ENCODE measurements around the gene PLA2G4A. TPM values are rescaled to one million over a fixed set of nuclear protein-coding genes. Genes with fewer than 3 reads are reported as not detected.
A peak's percentile ranks its signal among the peaks of the same experiment; 100 is the strongest.

The PLA2G4A gene
- total and polyA plus RNA-seq, 5 donors from 2014 or later: not detected

GRCh38 chr1:186834399-186834958, 5.7 kb downstream of the PLA2G4A start:
- DNase-seq (no peak), ATAC-seq (ENCODE audit: low read depth in 2 of 2) (no peak)
- Mint-ChIP-seq H3K36me3 (no peaks in the 10 kb centered on the region), H3K27ac (no peak overlapping the region), H3K4me3 (no peak overlapping the region), H3K9me3 (peaks cover 0 to 4% (median 1%) of the 10 kb centered on the region in 7 donors), H3K4me1 (peaks cover 0 to 7% (median 3%) of the 10 kb centered on the region in 4 donors), H3K27me3 (peaks cover 16% of the 10 kb centered on the region)
- no peak overlapping the region for H3K27ac ChIP-seq (ENCODE audit: insufficient read depth, low read length, poor library complexity, severe bottlenecking)
- H3K4me1 ChIP-seq (ENCODE audit: control insufficient read depth, insufficient read depth, low read length, poor library complexity, severe bottlenecking): no peaks in the 10 kb centered on the region
- H3K4me3 ChIP-seq (ENCODE audit: low read depth, low read length): no peak overlapping the region
- no peaks in the 10 kb centered on the region for H3K9me3 ChIP-seq (ENCODE audit: control insufficient read depth in 2 of 2, low read length in 2 of 2)
- no peaks in the 10 kb centered on the region for H3K27me3 ChIP-seq (ENCODE audit: control insufficient read depth, insufficient read depth, low read length)
- H3K36me3 ChIP-seq (ENCODE audit: control insufficient read depth, insufficient read depth, low read length): no peaks in the 10 kb centered on the region

DNA sequence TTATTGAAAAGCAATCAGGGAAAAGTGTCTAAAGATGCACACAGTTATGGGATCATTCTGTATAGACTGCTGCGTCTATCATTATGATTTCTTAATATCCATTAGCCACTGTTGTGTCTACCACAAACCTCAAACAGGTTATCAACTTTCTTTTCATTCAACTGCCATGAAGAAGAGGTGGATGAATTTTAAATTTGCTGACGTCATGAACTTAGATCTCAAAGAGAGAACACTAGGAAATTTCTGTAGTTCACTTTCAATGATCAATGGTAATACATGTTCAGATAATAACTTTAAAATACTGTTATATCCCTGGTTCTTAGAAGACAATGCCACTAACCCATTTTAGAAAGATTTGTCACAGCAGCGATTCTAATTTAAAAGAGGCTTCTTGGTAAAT, 6.7 kb downstream of the PLA2G4A start:
- Histone ChIP-seq H3K27ac (ENCODE audit: insufficient read depth, low read length, poor library complexity, severe bottlenecking) (no peak overlapping the region), H3K4me1 (ENCODE audit: control insufficient read depth, insufficient read depth, low read length, poor library complexity, severe bottlenecking) (no peaks in the 10 kb centered on the region), H3K9me3 (ENCODE audit: control insufficient read depth in 2 of 2, low read length in 2 of 2) (no peaks in the 10 kb centered on the region), H3K36me3 (ENCODE audit: control insufficient read depth, insufficient read depth, low read length) (no peaks in the 10 kb centered on the region), H3K4me3 (ENCODE audit: low read depth, low read length) (no peak overlapping the region), H3K27me3 (ENCODE audit: control insufficient read depth, insufficient read depth, low read length) (no peaks in the 10 kb centered on the region)
- Mint-ChIP-seq H3K27me3 (peaks cover 9% of the 10 kb centered on the region), H3K27ac (no peak overlapping the region), H3K36me3 (no peaks in the 10 kb centered on the region), H3K4me3 (no peak overlapping the region), H3K9me3 (peaks cover 0 to 4% (median 1%) of the 10 kb centered on the region in 7 donors), H3K4me1 (peaks cover 0 to 5% (median 0%) of the 10 kb centered on the region in 4 donors)
- ATAC-seq (ENCODE audit: low read depth in 2 of 2) (no peak), DNase-seq (no peak)

DNA sequence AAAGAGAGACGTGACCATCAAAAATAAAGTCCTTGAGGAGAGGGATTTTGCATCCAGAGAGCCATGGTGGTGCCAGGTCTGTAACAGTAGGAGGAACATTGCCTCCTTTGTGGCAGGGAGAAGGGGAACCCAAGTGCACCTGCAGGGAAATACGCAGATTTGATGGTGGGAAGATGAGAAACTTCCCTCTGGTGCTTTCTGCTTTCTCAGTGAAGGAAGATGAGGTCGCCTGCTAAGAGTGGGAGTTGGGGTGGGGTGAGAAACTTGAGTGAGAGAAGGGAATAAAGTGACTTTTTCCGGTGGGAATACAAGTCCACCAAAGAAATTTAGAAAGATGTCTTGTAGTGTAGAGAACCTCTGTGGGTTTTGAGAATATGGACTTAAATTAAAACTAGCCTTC, 9.1 kb downstream of the PLA2G4A start:
- H3K9me3 ChIP-seq (ENCODE audit: control insufficient read depth in 2 of 2, low read length in 2 of 2): no peaks in the 10 kb centered on the region
- Mint-ChIP-seq H3K36me3 (no peaks in the 10 kb centered on the region), H3K27ac (peak overlapping the region in 1 of 3 donors; percentile 11), H3K27me3 (peaks cover 4% of the 10 kb centered on the region), H3K4me1 (peaks cover 0 to 5% (median 0%) of the 10 kb centered on the region in 4 donors), H3K9me3 (peaks cover 0 to 4% (median 0%) of the 10 kb centered on the region in 7 donors), H3K4me3 (no peak overlapping the region)
- H3K27ac ChIP-seq (ENCODE audit: insufficient read depth, low read length, poor library complexity, severe bottlenecking): no peak overlapping the region
- no peaks in the 10 kb centered on the region for H3K27me3 ChIP-seq (ENCODE audit: control insufficient read depth, insufficient read depth, low read length)
- H3K4me3 ChIP-seq (ENCODE audit: low read depth, low read length): no peak overlapping the region
- DNase-seq (no peak), ATAC-seq (ENCODE audit: low read depth in 2 of 2) (no peak)
- H3K36me3 ChIP-seq (ENCODE audit: control insufficient read depth, insufficient read depth, low read length): no peaks in the 10 kb centered on the region
- no peaks in the 10 kb centered on the region for H3K4me1 ChIP-seq (ENCODE audit: control insufficient read depth, insufficient read depth, low read length, poor library complexity, severe bottlenecking)

GRCh38 chr1:186838380-186839040, 9.8 kb downstream of the PLA2G4A start:
- Histone ChIP-seq H3K27ac (ENCODE audit: insufficient read depth, low read length, poor library complexity, severe bottlenecking) (no peak overlapping the region), H3K27me3 (ENCODE audit: control insufficient read depth, insufficient read depth, low read length) (no peaks in the 10 kb centered on the region), H3K9me3 (ENCODE audit: control insufficient read depth in 2 of 2, low read length in 2 of 2) (no peaks in the 10 kb centered on the region), H3K4me1 (ENCODE audit: control insufficient read depth, insufficient read depth, low read length, poor library complexity, severe bottlenecking) (no peaks in the 10 kb centered on the region), H3K36me3 (ENCODE audit: control insufficient read depth, insufficient read depth, low read length) (no peaks in the 10 kb centered on the region), H3K4me3 (ENCODE audit: low read depth, low read length) (no peak overlapping the region)
- DNase-seq: no peak
- Mint-ChIP-seq H3K4me3 (no peak overlapping the region), H3K9me3 (peaks cover 0 to 4% (median 0%) of the 10 kb centered on the region in 7 donors), H3K4me1 (peaks cover 0 to 5% (median 0%) of the 10 kb centered on the region in 4 donors), H3K27ac (no peak overlapping the region), H3K36me3 (no peaks in the 10 kb centered on the region), H3K27me3 (peaks cover 4% of the 10 kb centered on the region)
- ATAC-seq (ENCODE audit: low read depth in 2 of 2): no peak

- ATAC-seq (ENCODE audit: low read depth in 2 of 2) (no peak), DNase-seq (no peak)
- Histone ChIP-seq H3K9me3 (ENCODE audit: control insufficient read depth in 2 of 2, low read length in 2 of 2) (no peaks in the 10 kb centered on the region), H3K4me1 (ENCODE audit: control insufficient read depth, insufficient read depth, low read length, poor library complexity, severe bottlenecking) (no peaks in the 10 kb centered on the region), H3K27me3 (ENCODE audit: control insufficient read depth, insufficient read depth, low read length) (no peaks in the 10 kb centered on the region), H3K36me3 (ENCODE audit: control insufficient read depth, insufficient read depth, low read length) (no peaks in the 10 kb centered on the region), H3K4me3 (ENCODE audit: low read depth, low read length) (no peak overlapping the region), H3K27ac (ENCODE audit: insufficient read depth, low read length, poor library complexity, severe bottlenecking) (no peak overlapping the region)
- Mint-ChIP-seq H3K36me3 (no peaks in the 10 kb centered on the region), H3K27ac (no peak overlapping the region), H3K27me3 (peaks cover 4% of the 10 kb centered on the region), H3K4me3 (no peak overlapping the region), H3K9me3 (peaks cover 0 to 4% (median 0%) of the 10 kb centered on the region in 7 donors), H3K4me1 (peaks cover 0 to 5% (median 0%) of the 10 kb centered on the region in 4 donors)
These were observed 10.3 kb downstream of the PLA2G4A start for GRCh38 chr1:186839041-186839400.

DNA sequence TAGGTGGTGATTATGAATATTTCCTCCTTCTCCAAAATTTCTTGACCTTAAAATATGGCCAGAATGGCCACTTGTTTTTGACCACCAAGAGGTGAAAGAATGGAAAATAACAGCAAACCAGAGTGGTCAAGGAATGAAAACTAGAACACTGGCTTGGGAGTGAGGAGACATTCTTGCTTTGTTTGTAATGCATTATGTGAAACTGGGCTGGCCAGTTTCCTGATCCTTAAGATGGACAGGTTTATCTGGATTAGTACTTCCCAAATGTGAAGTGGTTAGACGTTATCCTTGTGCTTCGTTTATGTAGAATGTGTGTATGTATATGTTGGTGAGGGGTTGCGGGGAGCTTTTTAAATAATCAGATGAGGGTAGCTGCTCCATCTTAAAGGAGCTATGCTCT, 12.8 kb downstream of the PLA2G4A start:
- no peak overlapping the region for H3K27ac ChIP-seq (ENCODE audit: insufficient read depth, low read length, poor library complexity, severe bottlenecking)
- no peak overlapping the region for H3K4me3 ChIP-seq (ENCODE audit: low read depth, low read length)
- ATAC-seq (ENCODE audit: low read depth in 2 of 2) (no peak), DNase-seq (no peak)
- no peaks in the 10 kb centered on the region for H3K9me3 ChIP-seq (ENCODE audit: control insufficient read depth in 2 of 2, low read length in 2 of 2)
- H3K27me3 ChIP-seq (ENCODE audit: control insufficient read depth, insufficient read depth, low read length): no peaks in the 10 kb centered on the region
- Mint-ChIP-seq H3K36me3 (no peaks in the 10 kb centered on the region), H3K4me1 (peaks cover 0 to 4% (median 0%) of the 10 kb centered on the region in 4 donors), H3K9me3 (peaks cover 0 to 4% (median 0%) of the 10 kb centered on the region in 7 donors), H3K4me3 (no peak overlapping the region), H3K27ac (no peak overlapping the region), H3K27me3 (peaks cover 4% of the 10 kb centered on the region)
- no peaks in the 10 kb centered on the region for H3K4me1 ChIP-seq (ENCODE audit: control insufficient read depth, insufficient read depth, low read length, poor library complexity, severe bottlenecking)
- no peaks in the 10 kb centered on the region for H3K36me3 ChIP-seq (ENCODE audit: control insufficient read depth, insufficient read depth, low read length)

GRCh38 chr1:186842547-186842946, 13.8 kb downstream of the PLA2G4A start:
- H3K4me1 ChIP-seq (ENCODE audit: control insufficient read depth, insufficient read depth, low read length, poor library complexity, severe bottlenecking): no peaks in the 10 kb centered on the region
- no peaks in the 10 kb centered on the region for H3K36me3 Mint-ChIP-seq

DNA sequence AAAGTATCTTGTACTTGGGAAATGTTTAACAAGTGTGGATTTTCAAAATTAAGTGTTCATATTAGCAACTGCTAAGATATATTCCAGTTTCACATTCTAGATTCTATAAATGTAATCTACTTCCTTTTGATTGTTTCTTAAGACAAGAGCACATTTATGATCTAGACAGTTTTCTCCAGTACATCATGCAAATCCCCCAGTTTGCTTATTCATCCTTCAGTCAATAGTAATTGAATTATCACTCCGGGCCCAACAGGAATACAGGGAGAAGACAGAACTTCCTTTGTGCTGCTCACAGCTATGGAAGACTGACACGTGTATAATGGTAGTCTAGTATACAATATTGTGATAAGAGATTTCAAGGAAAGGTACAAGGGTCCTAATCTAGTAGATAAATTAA, 14.5 kb downstream of the PLA2G4A start:
- no peaks in the 10 kb centered on the region for H3K4me1 ChIP-seq (ENCODE audit: control insufficient read depth, insufficient read depth, low read length, poor library complexity, severe bottlenecking)
- H3K4me3 Mint-ChIP-seq: no peak overlapping the region
- H3K36me3 ChIP-seq (ENCODE audit: control insufficient read depth, insufficient read depth, low read length): no peaks in the 10 kb centered on the region
- DNase-seq (no peak), ATAC-seq (ENCODE audit: low read depth in 2 of 2) (no peak)
- H3K27ac Mint-ChIP-seq: no peak overlapping the region
- H3K36me3 Mint-ChIP-seq: no peaks in the 10 kb centered on the region
- no peaks in the 10 kb centered on the region for H3K27me3 ChIP-seq (ENCODE audit: control insufficient read depth, insufficient read depth, low read length)
- H3K27me3 Mint-ChIP-seq: no peaks in the 10 kb centered on the region
- H3K9me3 Mint-ChIP-seq: peaks cover 0 to 4% (median 0%) of the 10 kb centered on the region in 7 donors
- no peaks in the 10 kb centered on the region for H3K4me1 Mint-ChIP-seq
- H3K4me3 ChIP-seq (ENCODE audit: low read depth, low read length): no peak overlapping the region
- no peaks in the 10 kb centered on the region for H3K9me3 ChIP-seq (ENCODE audit: control insufficient read depth in 2 of 2, low read length in 2 of 2)
- H3K27ac ChIP-seq (ENCODE audit: insufficient read depth, low read length, poor library complexity, severe bottlenecking): no peak overlapping the region

More at GRCh38 chr1:186842547-186842946, 13.8 kb downstream of the PLA2G4A start:
- no peaks in the 10 kb centered on the region for H3K36me3 ChIP-seq (ENCODE audit: control insufficient read depth, insufficient read depth, low read length)
- no peaks in the 10 kb centered on the region for H3K9me3 ChIP-seq (ENCODE audit: control insufficient read depth in 2 of 2, low read length in 2 of 2)
- no peaks in the 10 kb centered on the region for H3K27me3 ChIP-seq (ENCODE audit: control insufficient read depth, insufficient read depth, low read length)
- DNase-seq (no peak), ATAC-seq (ENCODE audit: low read depth in 2 of 2) (no peak)
- no peak overlapping the region for H3K27ac ChIP-seq (ENCODE audit: insufficient read depth, low read length, poor library complexity, severe bottlenecking)
- Mint-ChIP-seq H3K9me3 (peaks cover 0 to 4% (median 0%) of the 10 kb centered on the region in 7 donors), H3K27ac (no peak overlapping the region), H3K27me3 (no peaks in the 10 kb centered on the region), H3K4me1 (no peaks in the 10 kb centered on the region), H3K4me3 (no peak overlapping the region)
- H3K4me3 ChIP-seq (ENCODE audit: low read depth, low read length): no peak overlapping the region
